Keratinocyte (primary cell): Measurements from ENCODE around the gene STPG4.

Experiments
- CTCF ChIP-seq, 3 experiments: IDR thresholded peaks in 1 of 3; conservative IDR thresholded peaks in 1 of 3; optimal IDR thresholded peaks in 1 of 3; 2 replicates in 2 of 3; 3 replicates in 1 of 3; pipeline versions ENCODE3 to v1.5.1; 2011; ENCODE audit warnings: low read length in 3 of 3, mild to moderate bottlenecking in 3 of 3, moderate library complexity in 2 of 3, control low read depth in 1 of 3, inconsistent platforms in 1 of 3; ENCODE audit not compliant: insufficient read depth in 2 of 3; ENCODE audit errors: extremely low read depth in 1 of 3
- EZH2 ChIP-seq: IDR thresholded peaks from one replicate; pipeline ENCODE4 v1.6.1; 2012; ENCODE audit warnings: inconsistent platforms, mild to moderate bottlenecking, low read length, moderate library complexity

DNA sequence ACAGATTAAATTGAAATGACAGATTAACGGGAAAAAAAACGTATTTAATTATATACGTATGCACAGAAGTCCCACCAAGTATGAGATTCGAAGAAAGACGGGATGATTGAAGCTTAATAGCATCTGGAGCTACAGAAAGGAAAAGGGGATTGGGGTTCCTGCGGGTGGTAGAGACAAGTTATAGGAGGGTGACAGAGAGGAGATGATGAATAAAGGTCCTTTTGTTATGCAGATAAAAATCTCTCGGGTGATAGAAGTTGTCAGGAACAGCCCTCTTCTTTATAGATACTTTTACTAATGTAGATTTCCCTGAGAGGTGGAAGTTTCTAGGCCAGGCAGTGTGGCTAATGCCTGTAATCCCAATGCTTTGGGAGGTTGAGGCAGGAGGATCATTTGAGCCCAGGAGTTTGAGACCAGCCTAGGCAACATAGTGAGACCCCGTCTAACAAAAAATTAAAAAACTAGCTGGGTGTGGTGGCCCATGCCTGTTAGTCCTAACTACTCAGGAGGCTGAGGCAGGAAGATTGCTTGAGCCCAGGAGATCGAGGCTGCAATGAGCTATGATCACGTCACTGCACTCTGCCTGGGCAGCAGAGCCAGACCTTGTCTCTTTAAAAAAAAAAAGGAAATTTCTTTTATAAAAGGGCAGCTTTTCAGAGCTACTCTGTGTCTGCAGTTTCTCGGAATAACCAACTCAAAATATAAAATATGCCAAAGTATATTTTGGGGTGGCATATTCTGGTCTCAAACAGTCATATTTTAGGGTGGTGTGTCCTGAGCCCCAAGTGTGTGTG is 113.0 kb downstream of the STPG4 start:
- TF ChIP-seq CTCF (optimal IDR thresholded peaks at IDR 0.05 in 1 of 3, IDR thresholded peaks at IDR 0.05 in 1 of 3, conservative IDR thresholded peaks at IDR 0.05 in 1 of 3; ENCODE audit: extremely low read depth in 1 of 3, insufficient read depth in 2 of 3, low read length in 3 of 3) (no peak), EZH2 (no peak)
